Subcutaneous abdominal adipose tissue (tissue), 5 donors: ENCODE results near the gene SHISAL2A.

Experiments used
- H3K27ac ChIP-seq: one replicate; pipeline ENCODE4 v1.7.0; 2013; ENCODE audit warnings: low read depth, mild to moderate bottlenecking, inconsistent platforms, low read length, moderate library complexity
- H3K27me3 ChIP-seq, 5 donors: one replicate each; pipeline ENCODE4 v1.7.0; 2013; ENCODE audit warnings: low read length in 5 of 5, inconsistent platforms in 1 of 5; ENCODE audit not compliant: control insufficient read depth in 5 of 5, insufficient read depth in 4 of 5
- H3K36me3 ChIP-seq, 5 donors: one replicate each; pipeline ENCODE4 v1.7.0; 2013; ENCODE audit warnings: low read length in 5 of 5; ENCODE audit not compliant: control insufficient read depth in 5 of 5, insufficient read depth in 5 of 5
- H3K4me1 ChIP-seq, 5 donors: one replicate each; pipeline ENCODE4 v1.7.0; 2013; ENCODE audit warnings: low read length in 5 of 5, mild to moderate bottlenecking in 3 of 5, moderate library complexity in 1 of 5; ENCODE audit not compliant: control insufficient read depth in 5 of 5, insufficient read depth in 5 of 5
- H3K4me3 ChIP-seq, 5 donors: one replicate each; pipeline ENCODE4 v1.7.0; 2013; ENCODE audit warnings: low read length in 5 of 5, low read depth in 1 of 5
- H3K9ac ChIP-seq, 5 donors: one replicate each; pipeline ENCODE4 v1.7.0; 2013; ENCODE audit warnings: low read length in 5 of 5, mild to moderate bottlenecking in 4 of 5, moderate library complexity in 3 of 5
- H3K9me3 ChIP-seq, 5 donors: one replicate each; pipeline ENCODE4 v1.7.0; 2013; ENCODE audit warnings: low read length in 5 of 5; ENCODE audit not compliant: control insufficient read depth in 5 of 5
- donor health status: healthy.
- donor health status: healthy.
- donor health status: healthy.
- donor health status: healthy.
- donor health status: healthy.

The SHISAL2A gene

GRCh38 chr1:52599236-52599635 lies 33.7 kb upstream of the SHISAL2A start:
- no peak overlapping the region for H3K4me3 ChIP-seq
- no peaks in the 10 kb centered on the region for H3K9me3 ChIP-seq
- H3K36me3 ChIP-seq = no peaks in the 10 kb centered on the region
- peaks cover 0 to 10% (median 3%) of the 10 kb centered on the region in 5 donors for H3K27me3 ChIP-seq
- no peak overlapping the region for H3K27ac ChIP-seq
- H3K4me1 ChIP-seq = peaks cover 0 to 25% (median 18%) of the 10 kb centered on the region in 5 donors
- H3K9ac ChIP-seq = no peak overlapping the region

GRCh38 chr1:52600533-52601179 lies 32.3 kb upstream of the SHISAL2A start:
- H3K9me3 ChIP-seq = no peaks in the 10 kb centered on the region
- no peaks in the 10 kb centered on the region for H3K27me3 ChIP-seq
- no peaks in the 10 kb centered on the region for H3K36me3 ChIP-seq
- no peak overlapping the region for H3K4me3 ChIP-seq
- H3K27ac ChIP-seq = no peak overlapping the region
- no peak overlapping the region for H3K9ac ChIP-seq
- H3K4me1 ChIP-seq = peaks cover 0 to 19% (median 17%) of the 10 kb centered on the region in 5 donors

- peak overlapping the region in 3 of 5 donors; percentile 67 to 72 (median 68) for H3K9ac ChIP-seq
- no peaks in the 10 kb centered on the region for H3K9me3 ChIP-seq
- H3K4me1 ChIP-seq = peaks cover 0 to 19% (median 17%) of the 10 kb centered on the region in 5 donors
- no peaks in the 10 kb centered on the region for H3K27me3 ChIP-seq
- H3K36me3 ChIP-seq = peaks cover 0 to 5% (median 2%) of the 10 kb centered on the region in 5 donors
- no peak overlapping the region for H3K27ac ChIP-seq
- H3K4me3 ChIP-seq = peak overlapping the region; percentile 61 to 79 (median 75)
These were observed 31.4 kb upstream of the SHISAL2A start for GRCh38 chr1:52601519-52601918.

GRCh38 chr1:52601991-52602855 lies 30.7 kb upstream of the SHISAL2A start, which contains the start of gene GPX7:
TSS of gene GPX7 (plus strand) at chr1:52602371. CDS start at chr1:52602410, 39 bp downstream.
- Histone ChIP-seq H3K4me3 (peak within 1 kb of the TSS; percentile 61 to 79 (median 75)), H3K27me3 (no peaks in the 10 kb centered on the region)

GRCh38 chr1:52602856-52603600 lies 29.9 kb upstream of the SHISAL2A start:
- H3K27ac ChIP-seq = no peak overlapping the region
- peaks cover 0 to 20% (median 15%) of the 10 kb centered on the region in 5 donors for H3K36me3 ChIP-seq
- no peaks in the 10 kb centered on the region for H3K27me3 ChIP-seq
- peak overlapping the region; percentile 40 to 83 (median 56) for H3K9ac ChIP-seq
- peak overlapping the region; percentile 61 to 79 (median 75) for H3K4me3 ChIP-seq
- H3K9me3 ChIP-seq = no peaks in the 10 kb centered on the region
- peaks cover 0 to 19% (median 17%) of the 10 kb centered on the region in 5 donors for H3K4me1 ChIP-seq

More at GRCh38 chr1:52601991-52602855, 30.7 kb upstream of the SHISAL2A start, which contains the start of gene GPX7:
- H3K9ac ChIP-seq = peak within 1 kb of the TSS; percentile 59 to 83 (median 67)
- no peaks in the 10 kb centered on the region for H3K9me3 ChIP-seq
- peaks cover 0 to 19% (median 17%) of the 10 kb centered on the region in 5 donors for H3K4me1 ChIP-seq
- peaks cover 0 to 12% (median 9%) of the 10 kb centered on the region in 5 donors for H3K36me3 ChIP-seq
- no peak within 1 kb of the TSS for H3K27ac ChIP-seq

GRCh38 chr1:52603630-52604029 lies 29.3 kb upstream of the SHISAL2A start:
- H3K27me3 ChIP-seq = no peaks in the 10 kb centered on the region
- H3K9ac ChIP-seq = peak overlapping the region in 1 of 5 donors; percentile 83
- H3K4me1 ChIP-seq = peaks cover 0 to 19% (median 17%) of the 10 kb centered on the region in 5 donors
- peak overlapping the region in 1 of 5 donors; percentile 75 for H3K4me3 ChIP-seq
- H3K9me3 ChIP-seq = no peaks in the 10 kb centered on the region
- no peak overlapping the region for H3K27ac ChIP-seq
- H3K36me3 ChIP-seq = peaks cover 0 to 26% (median 21%) of the 10 kb centered on the region in 5 donors

- H3K27me3 ChIP-seq = no peaks in the 10 kb centered on the region
- no peak overlapping the region for H3K9ac ChIP-seq
- H3K9me3 ChIP-seq = no peaks in the 10 kb centered on the region
- no peak overlapping the region for H3K4me3 ChIP-seq
- H3K27ac ChIP-seq = no peak overlapping the region
- peaks cover 0 to 29% (median 21%) of the 10 kb centered on the region in 5 donors for H3K36me3 ChIP-seq
- H3K4me1 ChIP-seq = peaks cover 0 to 19% (median 17%) of the 10 kb centered on the region in 5 donors
These were observed 28.8 kb upstream of the SHISAL2A start for GRCh38 chr1:52604063-52604770.

- Histone ChIP-seq H3K27me3 (no peaks in the 10 kb centered on the region), H3K36me3 (peaks cover 0 to 4% (median 0%) of the 10 kb centered on the region in 5 donors), H3K4me3 (no peak overlapping the region), H3K9me3 (no peaks in the 10 kb centered on the region), H3K27ac (no peak overlapping the region), H3K9ac (no peak overlapping the region), H3K4me1 (no peaks in the 10 kb centered on the region)
These were observed 19.2 kb upstream of the SHISAL2A start for GRCh38 chr1:52613636-52614373.

- Histone ChIP-seq H3K9me3 (no peaks in the 10 kb centered on the region), H3K4me3 (no peak overlapping the region), H3K27ac (no peak overlapping the region), H3K4me1 (no peaks in the 10 kb centered on the region), H3K27me3 (no peaks in the 10 kb centered on the region), H3K36me3 (peaks cover 0 to 4% (median 0%) of the 10 kb centered on the region in 5 donors), H3K9ac (no peak overlapping the region)
These were observed 18.3 kb upstream of the SHISAL2A start for GRCh38 chr1:52614671-52615070.
